GM12892 (cell line): Measurements from ENCODE around the gene PHACTR4.

Experiments used
- POLR2A ChIP-seq: IDR thresholded peaks from 2 replicates; pipeline ENCODE4 v1.6.1; 2011; ENCODE audit warnings: low read depth, low read length, control low read depth
- POLR2AphosphoS5 ChIP-seq: IDR thresholded peaks from 2 replicates; pipeline ENCODE4 v1.6.1; 2011; ENCODE audit warnings: low read depth, low read length, control low read depth
- TAF1 ChIP-seq: IDR thresholded peaks from 2 replicates; pipeline ENCODE4 v1.6.1; 2011; ENCODE audit warnings: low read depth, mild to moderate bottlenecking, control low read depth, low read length, borderline replicate concordance

DNA sequence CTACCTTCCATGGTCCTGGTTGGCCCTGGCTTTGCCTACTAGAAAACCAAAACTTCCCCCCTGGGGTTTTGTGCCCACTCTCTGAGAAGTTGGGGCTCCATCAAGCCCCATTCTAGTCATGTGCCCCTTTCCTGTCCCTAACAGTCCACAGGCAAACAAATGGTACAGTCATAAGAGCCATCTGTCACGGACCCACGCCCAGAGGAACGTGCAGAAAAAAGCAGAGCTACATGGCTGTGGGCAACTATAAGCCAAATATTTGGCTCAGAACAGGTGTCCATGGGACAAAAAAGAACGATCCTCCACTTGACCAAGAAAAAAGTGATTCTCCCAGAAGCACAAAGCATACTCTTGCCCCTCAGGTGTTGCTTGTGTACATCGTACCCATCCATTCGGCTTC, 168.7 kb downstream of the PHACTR4 start:
- no peak for TF ChIP-seq POLR2A
- no peak for TF ChIP-seq POLR2AphosphoS5
- no peak for TF ChIP-seq TAF1
